ENCODE data around the gene PRRG4. TPM values are rescaled to one million over a fixed set of nuclear protein-coding genes. Genes with fewer than 3 reads are reported as not detected.

PRRG4 gene
- total RNA-seq, 1 experiment from 2014 or later: 1.2 TPM

DNA sequence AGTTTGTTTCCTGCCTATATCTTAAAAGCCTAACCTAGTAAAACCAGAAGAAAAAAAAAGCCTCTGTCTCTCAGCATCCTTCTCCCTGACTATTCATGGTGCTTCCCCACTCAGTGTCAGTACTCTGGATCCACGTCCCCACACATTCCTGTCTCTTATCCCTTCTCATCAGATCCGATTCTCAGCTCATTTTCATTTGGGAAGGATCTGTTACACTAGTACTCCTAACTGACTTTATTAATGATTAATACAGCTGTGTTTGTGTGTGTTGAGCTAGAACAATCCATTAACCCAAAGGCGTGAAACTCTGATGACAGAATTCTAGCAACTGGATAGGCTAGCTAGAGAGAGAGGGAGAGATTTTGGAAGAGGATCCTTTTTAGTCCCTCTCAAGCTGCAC is 1.5 kb downstream of the PRRG4 start:
- Histone ChIP-seq H3K4ac (ENCODE audit: low read depth, low read length) (no peak overlapping the region), H3K27me3 (ENCODE audit: insufficient read depth, low read length) (no peaks in the 10 kb centered on the region)
- DNase-seq: no peak

More for the DNA sequence above, 1.5 kb downstream of the PRRG4 start:
- Histone ChIP-seq H3K79me1 (ENCODE audit: insufficient read depth, low read depth, low read length, poor library complexity, severe bottlenecking) (no peaks in the 10 kb centered on the region), H3T11ph (ENCODE audit: low read length) (no peak overlapping the region), H3K18ac (ENCODE audit: insufficient read length, low read depth, low read length) (no peak overlapping the region), H3K14ac (ENCODE audit: insufficient read depth, low read length) (no peak overlapping the region), H4K91ac (ENCODE audit: insufficient read length, low read depth, low read length) (no peak overlapping the region), H3K56ac (ENCODE audit: insufficient read length, low read depth, low read length) (no peak overlapping the region), H3K79me2 (ENCODE audit: insufficient read depth, low read length) (no peaks in the 10 kb centered on the region), H2AK5ac (ENCODE audit: insufficient read length, low read length) (no peak overlapping the region), H4K5ac (ENCODE audit: insufficient read length, low read depth, low read length) (no peak overlapping the region), H3K27ac (ENCODE audit: insufficient read length, low read depth, low read length) (no peak overlapping the region), H3K23me2 (ENCODE audit: insufficient read length, low read depth, low read length, poor library complexity, severe bottlenecking) (peaks cover 10% of the 10 kb centered on the region), H2AFZ (ENCODE audit: low read length) (no peak overlapping the region), H4K20me1 (ENCODE audit: control insufficient read depth, insufficient read depth, insufficient read length) (no peaks in the 10 kb centered on the region), H2BK5ac (ENCODE audit: insufficient read length, low read length) (no peak overlapping the region), H3K9me3 (ENCODE audit: control insufficient read depth, low read depth, low read length) (no peaks in the 10 kb centered on the region), H3K4me2 (ENCODE audit: insufficient read depth, insufficient read length, low read length) (no peak overlapping the region), H2BK120ac (ENCODE audit: low read depth, low read length, poor library complexity, severe bottlenecking) (no peak overlapping the region), H4K8ac (replicated peaks; ENCODE audit: insufficient read length, low read depth, low read length) (no peak overlapping the region), H2BK12ac (ENCODE audit: insufficient read length, low read depth, low read length) (no peak overlapping the region), H3K23ac (ENCODE audit: insufficient read length, low read depth, low read length) (no peak overlapping the region), H2BK15ac (ENCODE audit: low read depth, low read length) (no peak overlapping the region), H3K4me1 (ENCODE audit: insufficient read depth, low read length) (no peaks in the 10 kb centered on the region), H2BK20ac (ENCODE audit: low read depth, low read length, poor library complexity, severe bottlenecking) (no peak overlapping the region), H3K9ac (ENCODE audit: extremely low read depth, insufficient read length, low read length) (no peak overlapping the region)
- Mint-ChIP-seq H3K27ac (no peak overlapping the region), H3K4me3 (no peak overlapping the region), H3K27me3 (ENCODE audit: low read depth) (peaks cover 37% of the 10 kb centered on the region), H3K9me3 (no peaks in the 10 kb centered on the region), H3K4me1 (peaks cover 14 to 18% of the 10 kb centered on the region in 2 experiments), H3K36me3 (ENCODE audit: insufficient read depth in 1 of 3, low read depth in 3 of 3) (no peaks in the 10 kb centered on the region; a peak in 1 of 7 replicates)
- no CpG with 5 or more reads among the region's 3 CpGs for WGBS (ENCODE audit: extremely low coverage, insufficient read length, low lambda C conversion rate)
- TF ChIP-seq, protein P1, sequence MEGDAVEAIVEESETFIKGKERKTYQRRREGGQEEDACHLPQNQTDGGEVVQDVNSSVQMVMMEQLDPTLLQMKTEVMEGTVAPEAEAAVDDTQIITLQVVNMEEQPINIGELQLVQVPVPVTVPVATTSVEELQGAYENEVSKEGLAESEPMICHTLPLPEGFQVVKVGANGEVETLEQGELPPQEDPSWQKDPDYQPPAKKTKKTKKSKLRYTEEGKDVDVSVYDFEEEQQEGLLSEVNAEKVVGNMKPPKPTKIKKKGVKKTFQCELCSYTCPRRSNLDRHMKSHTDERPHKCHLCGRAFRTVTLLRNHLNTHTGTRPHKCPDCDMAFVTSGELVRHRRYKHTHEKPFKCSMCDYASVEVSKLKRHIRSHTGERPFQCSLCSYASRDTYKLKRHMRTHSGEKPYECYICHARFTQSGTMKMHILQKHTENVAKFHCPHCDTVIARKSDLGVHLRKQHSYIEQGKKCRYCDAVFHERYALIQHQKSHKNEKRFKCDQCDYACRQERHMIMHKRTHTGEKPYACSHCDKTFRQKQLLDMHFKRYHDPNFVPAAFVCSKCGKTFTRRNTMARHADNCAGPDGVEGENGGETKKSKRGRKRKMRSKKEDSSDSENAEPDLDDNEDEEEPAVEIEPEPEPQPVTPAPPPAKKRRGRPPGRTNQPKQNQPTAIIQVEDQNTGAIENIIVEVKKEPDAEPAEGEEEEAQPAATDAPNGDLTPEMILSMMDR (conservative IDR thresholded peaks at IDR 0.05): no peak

Measured in H9 (cell line).